Glomerular endothelial cell (primary cell): ENCODE results near the gene CAP2. TPM values are rescaled to one million over a fixed set of nuclear protein-coding genes. Genes with fewer than 3 reads are reported as not detected.
"Not testable (repeated sequence)": the region's sequence is repeated elsewhere in the genome, so short reads cannot be mapped to it uniquely, and the experiment has no call there.

ENCODE experiments used
- DNase-seq: peaks from one replicate; pipeline ENCODE4 v3.0.0-alpha.2; 2011; ENCODE audit warnings: low read depth, low spot score; ENCODE audit errors: extremely low read depth
- total RNA-seq: library from RNA; depleted of rRNA; stranded (reverse); fragments of >200 nt; gene quantifications from 2 replicates; pipeline ENCODE4 v1.2.3, GENCODE V29; 2015

The CAP2 gene
- total RNA-seq, 1 donor from 2014 or later = 3.7 TPM

GRCh38 chr6:17562636-17563035 is 169.2 kb downstream of the CAP2 start:
- DNase-seq = no peak

DNA sequence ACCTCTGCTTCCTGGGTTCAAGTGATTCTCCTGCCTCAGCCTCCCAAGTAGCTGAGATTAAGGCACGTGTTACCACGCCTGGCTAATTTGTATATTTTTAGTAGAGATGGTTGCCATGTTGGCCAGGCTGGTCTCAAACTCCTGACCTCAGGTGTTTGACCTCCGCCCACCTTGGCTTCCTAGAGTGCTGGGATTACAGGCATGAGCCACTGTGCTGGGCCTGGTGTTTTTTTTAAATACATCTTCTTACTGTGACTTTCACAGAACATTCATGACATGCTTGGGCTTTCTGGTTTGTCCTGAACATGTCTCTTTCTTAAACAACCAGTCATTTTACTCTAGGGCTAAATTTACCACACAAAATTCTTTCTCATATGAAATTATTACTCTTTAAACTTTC is 172.0 kb downstream of the CAP2 start:
- no peak for DNase-seq

DNA sequence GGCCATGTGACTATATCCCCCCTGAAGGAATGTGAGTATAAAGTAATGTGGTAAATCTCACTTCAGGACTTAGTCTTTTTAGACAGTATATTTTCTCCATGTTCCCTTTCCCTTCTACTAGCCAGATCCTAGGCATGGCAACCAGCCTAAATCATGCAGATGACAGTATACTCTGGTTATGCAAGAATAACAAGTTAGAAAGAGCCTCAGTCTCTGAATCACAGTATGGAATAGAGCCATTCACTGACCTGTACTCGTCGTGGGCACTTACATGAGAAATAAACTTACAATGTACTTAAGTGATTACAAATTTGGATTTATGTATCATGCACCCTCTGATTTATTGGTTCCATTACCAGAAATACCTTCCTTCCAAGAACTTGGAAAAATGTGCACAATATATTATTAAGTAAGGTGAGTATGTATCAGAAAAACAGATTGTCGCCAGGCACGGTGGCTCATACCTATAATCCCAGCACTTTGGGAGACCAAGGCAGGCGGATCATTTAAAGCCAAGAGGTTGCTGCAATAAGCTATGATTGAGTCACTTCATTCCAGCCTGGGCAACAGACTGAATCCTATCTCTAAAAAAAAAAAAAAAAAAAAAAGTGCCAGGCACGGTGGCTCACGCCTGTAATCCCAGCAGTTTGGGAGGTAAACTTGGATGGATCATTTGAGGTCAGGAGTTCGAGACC is 181.6 kb downstream of the CAP2 start:
- no peak for DNase-seq

DNA sequence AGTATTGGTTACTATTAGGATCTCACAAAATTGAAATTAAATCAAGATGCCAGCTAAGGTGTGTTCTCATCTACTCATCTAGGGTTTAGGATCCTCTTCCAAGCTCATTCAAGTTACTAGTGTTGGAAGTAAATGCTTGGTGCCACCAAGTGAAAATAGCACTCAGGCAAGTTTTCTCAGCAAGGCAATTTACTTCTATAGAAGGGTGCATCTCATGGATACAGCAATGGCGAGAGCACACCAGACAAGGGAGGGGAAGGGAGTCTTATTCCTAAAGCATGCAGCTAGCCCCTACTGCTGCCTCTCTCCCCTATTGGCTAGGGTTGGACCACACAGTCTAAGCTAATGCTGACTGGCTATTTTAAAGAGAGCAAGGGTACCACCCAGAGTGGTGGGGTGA is 183.7 kb downstream of the CAP2 start:
- DNase-seq = no peak

GRCh38 chr6:17580518-17581048 is 187.2 kb downstream of the CAP2 start:
- DNase-seq = no peak

DNA sequence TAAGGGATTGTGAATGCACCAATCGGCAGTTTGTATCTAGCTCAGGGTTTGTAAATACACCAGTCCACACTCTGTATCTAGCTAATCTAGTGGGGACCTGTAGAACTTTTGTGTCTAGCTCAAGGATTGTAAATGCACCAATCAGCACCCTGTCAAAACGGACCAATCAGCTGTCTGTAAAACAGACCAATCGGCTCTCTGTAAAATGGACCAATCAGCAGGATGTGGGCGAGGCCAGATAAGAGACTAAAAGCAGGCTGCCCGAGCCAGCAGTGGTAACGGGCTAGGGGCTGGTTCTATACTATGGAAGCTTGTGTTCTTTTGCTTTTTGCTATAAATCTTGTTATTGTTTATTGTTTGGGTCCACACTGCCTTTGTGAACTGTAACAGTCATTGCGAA is 187.9 kb downstream of the CAP2 start:
- DNase-seq = not testable (repeated sequence)

DNA sequence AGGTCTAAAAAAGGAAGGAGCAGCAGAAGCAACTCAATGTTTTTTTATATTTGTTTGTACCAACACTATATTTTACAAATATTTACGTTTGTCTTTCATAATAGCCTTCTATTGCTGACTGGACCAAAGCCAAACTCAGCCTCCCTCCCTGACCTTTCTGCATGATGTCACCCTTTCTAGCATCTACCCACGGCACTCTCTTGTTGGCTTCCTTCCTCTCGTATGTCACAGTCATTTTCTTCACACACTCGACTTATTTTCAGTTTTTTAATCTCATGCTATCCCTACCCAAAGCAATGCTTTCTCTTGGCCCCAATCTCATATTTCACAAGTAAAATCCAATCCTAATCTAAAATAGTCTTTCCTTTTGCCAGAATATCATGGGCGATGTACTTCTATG is 190.4 kb downstream of the CAP2 start:
- no peak for DNase-seq

GRCh38 chr6:17584241-17584803 is 190.9 kb downstream of the CAP2 start:
- DNase-seq = peak; percentile 88

- no peak for DNase-seq
These were observed 192.5 kb downstream of the CAP2 start for GRCh38 chr6:17585766-17586490.

- not testable (repeated sequence) for DNase-seq
These were observed 193.2 kb downstream of the CAP2 start for GRCh38 chr6:17586623-17587022.

DNA sequence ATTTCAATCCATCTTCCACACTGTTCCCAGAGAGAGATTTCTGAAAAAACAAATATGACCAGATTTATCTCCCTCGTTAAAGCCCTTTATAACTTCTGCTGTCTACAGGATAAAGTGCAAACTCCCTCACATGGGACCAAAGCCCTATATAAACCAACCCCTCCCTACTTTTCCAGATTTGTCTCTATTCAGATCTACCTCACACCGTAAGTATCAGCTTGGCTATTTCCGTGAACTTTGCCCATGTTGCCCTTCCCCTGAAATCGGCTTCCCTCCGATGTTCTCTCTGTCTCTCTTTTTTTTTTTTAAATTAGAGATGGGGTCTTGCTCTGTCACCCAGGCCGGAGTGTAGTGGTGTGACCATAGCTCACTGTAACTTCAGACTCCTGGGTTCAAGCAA is 194.6 kb downstream of the CAP2 start:
- DNase-seq = no peak

DNA sequence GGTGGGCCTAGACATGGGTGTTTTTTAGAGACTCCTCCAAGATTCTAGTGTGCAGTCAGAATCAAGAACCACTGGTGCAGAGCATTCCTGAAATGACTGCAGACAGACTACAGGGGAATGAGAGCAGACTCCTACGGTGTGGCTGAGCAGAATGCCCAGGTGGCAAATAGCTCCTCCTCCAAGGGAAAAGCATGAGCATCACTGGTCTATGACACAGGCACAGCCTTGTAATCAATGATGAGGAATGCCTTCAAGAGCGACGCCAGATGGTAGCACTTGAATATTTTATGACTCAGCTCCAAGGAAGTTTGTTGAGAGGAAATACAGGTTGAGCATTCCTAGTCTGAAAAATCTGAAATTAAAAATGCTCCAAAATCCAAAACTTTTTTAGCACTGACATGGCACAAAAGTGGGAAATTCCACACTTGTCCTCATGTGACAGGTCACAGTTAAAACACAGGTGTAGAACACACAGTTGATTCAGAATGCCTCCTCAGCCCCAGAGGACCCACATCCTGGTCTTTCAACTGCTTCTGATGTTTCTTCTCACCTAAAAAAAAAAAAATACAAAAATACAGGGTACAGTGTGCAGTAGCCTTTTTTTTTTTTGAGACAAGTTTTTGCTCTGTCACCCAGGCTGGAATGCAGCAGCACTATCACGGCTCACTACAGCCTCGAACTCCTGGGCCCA is 196.2 kb downstream of the CAP2 start:
- peak; percentile 20 for DNase-seq

- no peak for DNase-seq
These were observed 197.9 kb downstream of the CAP2 start for GRCh38 chr6:17591287-17591686.

DNA sequence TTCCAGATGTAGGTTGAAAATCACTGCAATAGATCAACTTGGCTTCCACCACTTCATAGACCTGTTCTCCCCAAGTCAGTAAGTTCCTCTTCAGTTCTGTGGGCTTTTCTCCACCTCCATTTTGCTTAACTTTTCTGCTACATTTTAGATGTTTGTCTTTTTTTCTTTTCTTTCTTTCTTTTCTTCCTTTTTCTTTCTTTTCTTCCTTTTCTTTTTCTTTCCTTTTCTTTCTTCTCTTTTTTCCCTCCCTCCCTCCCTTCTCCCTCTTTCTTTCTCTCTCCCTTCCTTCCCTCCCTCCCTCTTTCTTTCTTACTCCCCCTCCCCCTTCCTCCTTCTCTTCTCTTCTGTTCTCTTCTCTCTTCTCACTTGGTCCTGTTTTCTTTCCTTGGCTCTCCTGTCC is 199.9 kb downstream of the CAP2 start:
- DNase-seq = no peak

DNA sequence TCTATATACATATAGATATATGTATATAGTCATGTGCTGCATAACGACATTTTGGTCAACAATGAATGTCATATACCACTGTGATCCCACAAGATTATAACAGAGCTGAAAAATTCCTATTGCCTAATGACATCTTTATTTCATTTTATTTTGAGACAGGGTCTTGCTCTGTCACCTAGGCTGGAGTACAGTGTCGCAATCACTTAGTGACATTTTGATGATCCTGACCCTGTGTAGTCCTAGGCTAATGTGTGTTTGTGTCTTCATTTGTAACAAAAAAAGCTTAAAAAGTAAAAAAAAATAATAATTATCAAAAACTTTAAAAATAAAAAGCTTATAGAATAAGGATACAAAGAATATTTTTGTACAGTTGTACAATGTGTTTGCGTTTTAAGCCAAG is 202.7 kb downstream of the CAP2 start:
- no peak for DNase-seq

DNA sequence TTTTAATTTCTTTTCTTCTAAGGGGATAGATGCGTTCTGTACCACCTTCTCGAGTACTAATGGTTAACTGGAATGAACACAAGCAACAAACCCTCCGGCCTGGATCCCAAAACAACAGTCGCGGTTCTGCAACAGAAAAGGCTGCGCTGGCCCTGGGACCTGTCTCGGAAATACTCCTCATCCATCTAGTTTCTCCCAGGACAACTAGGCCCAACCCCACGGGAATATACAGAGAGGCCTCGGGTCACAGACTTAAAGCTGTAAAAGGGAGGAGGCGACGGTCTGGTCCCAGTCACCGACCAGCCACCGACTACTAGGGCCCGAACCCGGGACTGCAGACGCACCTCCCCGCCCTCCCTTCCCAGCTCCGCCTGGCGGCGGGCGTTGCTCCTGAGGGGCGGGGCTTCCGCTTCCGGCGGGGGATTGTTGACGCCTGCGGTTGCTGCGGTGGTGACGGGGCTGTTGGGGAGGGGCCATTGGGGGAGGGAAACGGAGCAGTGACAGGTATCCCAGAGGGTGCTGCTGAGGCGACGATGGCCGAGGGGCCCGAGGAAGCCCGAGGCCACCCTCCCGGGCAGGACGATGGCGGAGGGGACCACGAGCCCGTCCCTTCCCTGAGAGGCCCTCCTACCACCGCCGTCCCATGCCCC is 206.6 kb downstream of the CAP2 start, which contains the start of gene FAM8A1:
TSS of gene FAM8A1 (plus strand) at position 426 of the 650 bp plus-strand sequence. CDS start at position 534, 108 bp downstream.
- peak; percentile 10 for DNase-seq

DNA sequence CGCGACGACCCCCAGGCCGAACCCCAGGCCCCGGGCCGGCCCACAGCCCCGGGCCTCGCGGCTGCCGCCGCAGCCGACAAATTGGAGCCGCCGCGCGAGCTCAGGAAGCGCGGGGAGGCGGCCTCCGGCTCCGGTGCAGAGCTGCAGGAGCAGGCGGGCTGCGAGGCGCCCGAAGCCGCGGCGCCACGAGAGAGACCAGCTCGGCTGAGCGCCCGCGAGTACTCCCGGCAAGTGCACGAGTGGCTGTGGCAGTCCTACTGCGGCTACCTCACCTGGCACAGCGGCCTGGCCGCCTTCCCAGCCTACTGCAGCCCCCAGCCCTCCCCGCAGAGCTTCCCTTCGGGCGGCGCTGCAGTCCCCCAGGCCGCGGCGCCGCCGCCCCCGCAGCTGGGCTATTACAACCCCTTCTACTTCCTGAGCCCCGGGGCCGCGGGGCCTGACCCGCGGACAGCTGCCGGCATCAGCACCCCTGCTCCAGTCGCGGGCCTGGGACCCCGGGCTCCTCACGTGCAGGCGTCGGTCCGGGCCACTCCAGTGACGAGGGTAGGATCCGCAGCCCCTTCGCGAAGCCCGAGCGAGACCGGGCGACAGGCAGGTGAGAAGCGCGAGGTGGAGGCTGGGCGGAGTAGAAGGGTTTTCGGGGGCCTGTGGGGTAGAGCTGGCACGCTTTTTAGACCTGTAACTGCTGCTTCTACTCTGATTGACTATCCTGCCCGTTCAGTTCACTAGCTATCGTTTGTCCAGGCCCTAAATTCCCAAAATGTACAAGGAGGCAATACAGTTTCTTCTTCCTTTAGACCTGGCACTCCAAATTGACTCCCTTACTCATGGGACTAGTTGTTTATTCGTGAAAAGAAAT is 207.4 kb downstream of the CAP2 start:
- no peak for DNase-seq

GRCh38 chr6:17601386-17601703 is 207.9 kb downstream of the CAP2 start:
- no peak for DNase-seq

DNA sequence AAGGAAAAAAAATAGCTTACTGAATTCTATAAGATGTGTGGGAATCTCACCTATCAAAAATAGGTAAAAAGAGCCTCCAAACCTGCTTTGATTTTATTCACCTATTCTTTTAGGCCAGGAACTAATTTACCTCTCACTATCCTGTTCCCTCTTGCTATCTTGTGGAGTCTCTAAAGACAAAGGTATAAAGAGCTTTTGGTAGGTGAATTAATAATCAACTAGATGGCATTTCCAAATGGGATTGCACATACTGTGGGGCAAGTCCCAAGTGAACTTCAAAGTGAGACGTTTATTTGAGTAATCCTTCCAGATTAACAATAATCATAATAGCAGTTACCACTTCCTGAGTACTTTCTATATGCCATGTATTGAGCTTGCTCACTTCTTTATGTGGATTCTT is 209.5 kb downstream of the CAP2 start:
- no peak for DNase-seq

GRCh38 chr6:17606606-17607005 is 213.2 kb downstream of the CAP2 start:
- DNase-seq = no peak
